Activated CD4-positive, alpha-beta T cell treated with anti-CD3 and anti-CD28 coated beads for 4 hours (primary cell): ENCODE data around the gene MFAP1.

Experiments
- DNase-seq, 2 donors: peaks; one replicate each; pipeline ENCODE4 v3.0.0-alpha.2; 2020

Gene MFAP1

GRCh38 chr15:43776101-43776717, 48.3 kb downstream of the MFAP1 start:
- DNase-seq, result peak in 1 of 2 donors; percentile 25

GRCh38 chr15:43775411-43775965, 49.0 kb downstream of the MFAP1 start:
- no peak for DNase-seq

GRCh38 chr15:43774062-43774461, 50.4 kb downstream of the MFAP1 start:
- DNase-seq, result no peak

- DNase-seq, result no peak
Observed at GRCh38 chr15:43772624-43773023, 51.9 kb downstream of the MFAP1 start.

GRCh38 chr15:43771816-43772215, 52.7 kb downstream of the MFAP1 start:
- DNase-seq, result no peak

- peak; percentile 59 to 69 for DNase-seq
Observed at GRCh38 chr15:43769584-43770228, 54.8 kb downstream of the MFAP1 start.

GRCh38 chr15:43763819-43764446, 60.6 kb downstream of the MFAP1 start:
- no peak for DNase-seq

GRCh38 chr15:43762824-43763223, 61.7 kb downstream of the MFAP1 start:
- no peak for DNase-seq
